Mesendoderm (in vitro differentiated cells): ENCODE data around the gene IMPG2.
A peak's percentile ranks its signal among the peaks of the same experiment; 100 is the strongest.

ENCODE experiments used
- DNase-seq: peaks from one replicate; pipeline ENCODE4 v3.0.0; 2013
- H2AK5ac ChIP-seq: 2 replicates; pipeline ENCODE4 v1.6.1; 2013; ENCODE audit warnings: low read length, inconsistent platforms
- H2BK120ac ChIP-seq: 2 replicates; pipeline ENCODE4 v1.6.1; 2013; ENCODE audit warnings: low read depth, mild to moderate bottlenecking, low read length, moderate library complexity, mixed read lengths
- H2BK15ac ChIP-seq: replicated peaks from 2 replicates; pipeline ENCODE4 v1.6.1; 2013; ENCODE audit warnings: low read depth, mild to moderate bottlenecking, moderate library complexity
- H2BK5ac ChIP-seq: 2 replicates; pipeline ENCODE4 v1.6.1; 2013; ENCODE audit warnings: low read length, inconsistent platforms
- H3K18ac ChIP-seq: 2 replicates; pipeline ENCODE4 v1.6.1; 2013; ENCODE audit warnings: mild to moderate bottlenecking, low read length, mixed read lengths
- H3K23ac ChIP-seq: one replicate; pipeline ENCODE4 v1.6.1; 2013; ENCODE audit warnings: low read length
- H3K27ac ChIP-seq: 2 replicates; pipeline ENCODE4 v1.5.1; 2013; ENCODE audit warnings: low read depth, mild to moderate bottlenecking, inconsistent platforms, low read length, moderate library complexity
- H3K27me3 ChIP-seq: 2 replicates; pipeline ENCODE4 v1.6.1; 2013; ENCODE audit warnings: low read length, control low read depth, mild to moderate bottlenecking, inconsistent platforms; ENCODE audit not compliant: insufficient read depth, poor library complexity
- H3K36me3 ChIP-seq: 2 replicates; pipeline ENCODE4 v1.6.1; 2013; ENCODE audit warnings: low read length, inconsistent platforms; ENCODE audit not compliant: control insufficient read depth, insufficient read depth
- H3K4ac ChIP-seq: one replicate; pipeline ENCODE4 v1.6.1; 2013; ENCODE audit warnings: low read depth, mild to moderate bottlenecking, low read length, moderate library complexity
- H3K4me1 ChIP-seq: 2 replicates; pipeline ENCODE4 v1.6.1; 2013; ENCODE audit warnings: low read depth, low read length, inconsistent platforms; ENCODE audit not compliant: control insufficient read depth
- H3K4me2 ChIP-seq: 2 replicates; pipeline ENCODE4 v1.6.1; 2013; ENCODE audit warnings: low read length
- H3K4me3 ChIP-seq: 2 replicates; pipeline ENCODE4 v1.5.1; 2013; ENCODE audit warnings: mild to moderate bottlenecking, low read length
- H3K56ac ChIP-seq: one replicate; pipeline ENCODE4 v1.6.1; 2013; ENCODE audit warnings: low read length
- H3K79me1 ChIP-seq: 2 replicates; pipeline ENCODE4 v1.6.1; 2013; ENCODE audit warnings: low read length, inconsistent platforms
- H3K79me2 ChIP-seq: 2 replicates; pipeline ENCODE4 v1.6.1; 2013; ENCODE audit warnings: mild to moderate bottlenecking, low read length; ENCODE audit not compliant: control insufficient read depth, insufficient read depth
- H3K9ac ChIP-seq: 2 replicates; pipeline ENCODE4 v1.6.1; 2013; ENCODE audit warnings: low read length, inconsistent platforms
- H4K5ac ChIP-seq: one replicate; pipeline ENCODE4 v1.6.1; 2013; ENCODE audit warnings: low read length
- H4K8ac ChIP-seq: one replicate; pipeline ENCODE4 v1.6.1; 2013; ENCODE audit warnings: low read depth, mild to moderate bottlenecking, control low read depth, low read length, moderate library complexity
- WGBS: extraction: QIAGEN DNeasy Blood & Tissue Kit; methylation state at CpG from one replicate; pipeline ENCODE4 v1.1.7; 2013; ENCODE audit warnings: low lambda C conversion rate, missing lambda C conversion rate; ENCODE audit not compliant: insufficient coverage; ENCODE audit errors: extremely low coverage; 5-methylcytosine and 5-hydroxymethylcytosine counted together

The IMPG2 gene

GRCh38 chr3:101179637-101180036 is 140.7 kb downstream of the IMPG2 start:
- Histone ChIP-seq H2BK120ac (no peak overlapping the region), H3K9ac (no peak overlapping the region), H3K4me3 (no peak overlapping the region), H3K79me2 (no peaks in the 10 kb centered on the region), H3K4ac (no peak overlapping the region), H3K36me3 (no peaks in the 10 kb centered on the region), H2AK5ac (no peak overlapping the region), H4K8ac (no peak overlapping the region), H2BK15ac (no peak overlapping the region), H3K4me2 (no peak overlapping the region), H3K79me1 (no peaks in the 10 kb centered on the region), H3K27me3 (no peaks in the 10 kb centered on the region), H3K27ac (no peak overlapping the region), H4K5ac (no peak overlapping the region), H3K56ac (no peak overlapping the region), H2BK5ac (no peak overlapping the region), H3K4me1 (no peaks in the 10 kb centered on the region), H3K23ac (peak overlapping the region; percentile 17), H3K18ac (no peak overlapping the region)
- peak; percentile 5 for DNase-seq
- WGBS = no CpG with 5 or more reads among the region's 3 CpGs

GRCh38 chr3:101177577-101177976 is 142.8 kb downstream of the IMPG2 start:
- Histone ChIP-seq H3K56ac (no peak overlapping the region), H3K4ac (no peak overlapping the region), H2BK5ac (no peak overlapping the region), H2BK120ac (no peak overlapping the region), H4K8ac (no peak overlapping the region), H3K79me2 (no peaks in the 10 kb centered on the region), H3K27me3 (no peaks in the 10 kb centered on the region), H3K4me1 (no peaks in the 10 kb centered on the region), H3K9ac (no peak overlapping the region), H3K79me1 (no peaks in the 10 kb centered on the region), H3K27ac (no peak overlapping the region), H2AK5ac (no peak overlapping the region), H3K4me2 (no peak overlapping the region), H2BK15ac (no peak overlapping the region), H3K23ac (no peak overlapping the region), H3K18ac (no peak overlapping the region), H4K5ac (no peak overlapping the region), H3K36me3 (no peaks in the 10 kb centered on the region), H3K4me3 (no peak overlapping the region)
- DNase-seq = no peak
